Sigmoid colon (tissue), 7 donors: ENCODE measurements around the gene R3HDM2. TPM values are rescaled to one million over a fixed set of nuclear protein-coding genes. Genes with fewer than 3 reads are reported as not detected.

Experiments
- DNase-seq: peaks from one replicate; pipeline ENCODE4 v3.0.0-alpha.2; 2019
- H3K27ac ChIP-seq, 4 donors: fragments of 200-600 bp; sonication (generic); one replicate each; pipeline ENCODE4 v1.5.1; 2016 to 2019; ENCODE audit warnings: mild to moderate bottlenecking in 1 of 4
- H3K27me3 ChIP-seq, 3 donors: fragments of 200-600 bp; sonication (generic); one replicate each; pipeline ENCODE4 v1.5.1; 2019; ENCODE audit warnings: mild to moderate bottlenecking in 1 of 3
- H3K36me3 ChIP-seq, 4 donors: fragments of 200-600 bp; sonication (generic); one replicate each; pipeline ENCODE4 v1.5.1; 2016 to 2019
- H3K4me1 ChIP-seq, 4 donors: fragments of 200-600 bp; sonication (generic); one replicate each; pipeline ENCODE4 v1.5.1; 2017 to 2019
- H3K4me3 ChIP-seq, 4 donors: fragments of 200-600 bp; sonication (generic); one replicate each; pipeline ENCODE4 v1.5.1; 2017 to 2019; ENCODE audit warnings: mild to moderate bottlenecking in 2 of 4, moderate library complexity in 1 of 4
- H3K9me3 ChIP-seq, 4 donors: fragments of 200-600 bp in 3 of 4; sonication (generic) in 3 of 4; one replicate each; pipeline versions ENCODE4 v1.5.1 to v1.6.1; 2013 to 2019
- CTCF ChIP-seq, 4 experiments: fragments of 450-650 bp in 3 of 4; fragments of 200-600 bp in 1 of 4; IDR thresholded peaks; one replicate each; pipeline ENCODE4 v1.5.1; 2016 to 2019; ENCODE audit warnings: antibody characterized with exemption in 4 of 4, mild to moderate bottlenecking in 3 of 4, moderate library complexity in 2 of 4
- EP300 ChIP-seq, 4 donors: sonication (generic); formaldehyde crosslinking; IDR thresholded peaks; one replicate each; pipeline ENCODE4 v1.6.1; 2017; ENCODE audit warnings: antibody characterized with exemption in 4 of 4
- POLR2A ChIP-seq, 2 donors: fragments of 450-650 bp; IDR thresholded peaks; one replicate each; pipeline ENCODE4 v1.6.1; 2016; ENCODE audit warnings: antibody characterized with exemption in 2 of 2, mild to moderate bottlenecking in 2 of 2, moderate library complexity in 2 of 2
- POLR2AphosphoS5 ChIP-seq, 4 donors: sonication (generic); formaldehyde crosslinking; IDR thresholded peaks; one replicate each; pipeline ENCODE4 v1.6.1; 2017; ENCODE audit warnings: antibody characterized with exemption in 4 of 4
- WGBS, 2 donors: extraction: QIAGEN DNeasy Blood & Tissue Kit; methylation state at CpG; one replicate each; pipeline ENCODE4 v1.1.7; 2013; 5-methylcytosine and 5-hydroxymethylcytosine counted together
- intact Hi-C: fragments of 100-400 bp; cut with DNase I; formaldehyde crosslinking; loops from one replicate; pipeline ENCODE4 v1.15.1; 2023
- polyA plus RNA-seq, 3 donors: library from polyadenylated mRNA; stranded (reverse); fragments of 200-250 nt; gene quantifications; one replicate each; pipeline ENCODE4 v1.2.3, GENCODE V29; 2013
- total RNA-seq, 4 donors: library from RNA; depleted of rRNA; stranded (reverse); fragments of >200 nt; gene quantifications; one replicate each; pipeline ENCODE4 v1.1.0, GENCODE V29; 2016
- donor health status: healthy with polysubstance abuse.
- donor health status: Bipolar disorder and iron deficiency.
- donor health status: healthy.

The R3HDM2 gene
- 10 to 100 TPM; 28.3 to 37.7 (median 28.5) TPM for total RNA-seq
- 10 to 100 TPM; 10.9 to 26.2 (median 14.4) TPM for polyA plus RNA-seq

- TF ChIP-seq POLR2A (IDR thresholded peaks at IDR 0.05) (peak; percentile 89 to 94), EP300 (IDR thresholded peaks at IDR 0.05) (peak in 2 of 4 donors; percentile 9 to 53), CTCF (IDR thresholded peaks at IDR 0.05) (no peak), POLR2AphosphoS5 (IDR thresholded peaks at IDR 0.05) (peak; percentile 93 to 98 (median 96))
- 1 to 2% methylated on average over 41 of the region's 41 CpGs for WGBS, 2 donors
- Histone ChIP-seq H3K4me3 (peak within 1 kb of the TSS; percentile 65 to 85 (median 84)), H3K27ac (peak within 1 kb of the TSS; percentile 94 to 99 (median 97)), H3K36me3 (no peaks in the 10 kb centered on the region), H3K9me3 (no peaks in the 10 kb centered on the region), H3K4me1 (peaks cover 0 to 18% (median 14%) of the 10 kb centered on the region in 4 donors), H3K27me3 (no peaks in the 10 kb centered on the region)
- peak; percentile 98 for DNase-seq
- intact Hi-C loops = loop anchor here (2.0 kb wide), 1 partner anchor 28 kb away; the partner anchor contains the start of gene GLI1
Observed at GRCh38 chr12:57430931-57431566, at the start of gene R3HDM2. Gene R3HDM2, minus strand, starts transcription at chr12:57431043. Its CDS starts 120,615 bp downstream, at chr12:57310428.

GRCh38 chr12:57479376-57480115, 48.7 kb upstream of the R3HDM2 start, which contains the start of gene ARHGAP9:
Gene ARHGAP9, minus strand, starts transcription at chr12:57479866. Its CDS starts 460 bp downstream, at chr12:57479406.
- H3K27me3 ChIP-seq = peaks cover 27 to 43% (median 36%) of the 10 kb centered on the region in 3 donors
- TF ChIP-seq POLR2AphosphoS5 (IDR thresholded peaks at IDR 0.05) (no peak), CTCF (IDR thresholded peaks at IDR 0.05) (no peak), POLR2A (IDR thresholded peaks at IDR 0.05) (no peak), EP300 (IDR thresholded peaks at IDR 0.05) (no peak)
- intact Hi-C loops = no loop called here
- WGBS, 2 donors = 45 to 65% methylated on average over 6 of the region's 6 CpGs
- H3K4me1 ChIP-seq = peaks cover 0 to 20% (median 17%) of the 10 kb centered on the region in 4 donors
- H3K36me3 ChIP-seq = no peaks in the 10 kb centered on the region
- no peak for DNase-seq
- H3K9me3 ChIP-seq = no peaks in the 10 kb centered on the region
- peak within 1 kb of the TSS in 2 of 4 donors; percentile 43 to 59 for H3K27ac ChIP-seq
- no peak within 1 kb of the TSS for H3K4me3 ChIP-seq

- WGBS, 2 donors = 82 to 84% methylated on average over 10 of the region's 10 CpGs
- TF ChIP-seq EP300 (IDR thresholded peaks at IDR 0.05) (no peak), POLR2A (IDR thresholded peaks at IDR 0.05) (no peak), CTCF (IDR thresholded peaks at IDR 0.05) (no peak), POLR2AphosphoS5 (IDR thresholded peaks at IDR 0.05) (no peak)
Observed at GRCh38 chr12:57479043-57479375, 48.2 kb upstream of the R3HDM2 start.

GRCh38 chr12:57477710-57478681, 47.2 kb upstream of the R3HDM2 start:
- WGBS, 2 donors = 48 to 54% methylated on average over 12 of the region's 12 CpGs
- TF ChIP-seq POLR2AphosphoS5 (IDR thresholded peaks at IDR 0.05) (no peak), POLR2A (IDR thresholded peaks at IDR 0.05) (no peak), EP300 (IDR thresholded peaks at IDR 0.05) (no peak), CTCF (IDR thresholded peaks at IDR 0.05) (no peak)

More at GRCh38 chr12:57479043-57479375, 48.2 kb upstream of the R3HDM2 start:
- DNase-seq = no peak
- H3K36me3 ChIP-seq = no peaks in the 10 kb centered on the region
- peaks cover 0 to 20% (median 17%) of the 10 kb centered on the region in 4 donors for H3K4me1 ChIP-seq
- no peak overlapping the region for H3K4me3 ChIP-seq
- intact Hi-C loops = no loop called here
- no peaks in the 10 kb centered on the region for H3K9me3 ChIP-seq
- peak overlapping the region in 1 of 4 donors; percentile 43 for H3K27ac ChIP-seq
- H3K27me3 ChIP-seq = peaks cover 27 to 49% (median 41%) of the 10 kb centered on the region in 3 donors

More at GRCh38 chr12:57477710-57478681, 47.2 kb upstream of the R3HDM2 start:
- Histone ChIP-seq H3K27ac (peak overlapping the region; percentile 28 to 59 (median 42)), H3K36me3 (no peaks in the 10 kb centered on the region), H3K9me3 (no peaks in the 10 kb centered on the region), H3K4me3 (peak overlapping the region in 2 of 4 donors; percentile 41 to 47), H3K4me1 (peaks cover 0 to 20% (median 17%) of the 10 kb centered on the region in 4 donors), H3K27me3 (peaks cover 27 to 58% (median 44%) of the 10 kb centered on the region in 3 donors)
- no peak for DNase-seq
- intact Hi-C loops = no loop called here
